GM12878 (cell line): ENCODE results near the gene DISC1. TPM values are rescaled to one million over a fixed set of nuclear protein-coding genes. Genes with fewer than 3 reads are reported as not detected.

Source experiments
- ATAC-seq: fragments of 200-7000 bp; cut with Tn5 transposase; 3 replicates; pipeline ENCODE4 v1.9.1; 2020; ENCODE audit warnings: mild to moderate bottlenecking, moderate library complexity
- BruUV-seq: library from RNA; stranded (reverse); fragments of 400-500 nt; replicated peaks from 2 replicates; lab custom pipeline; 2021; lab: Mats Ljungman, UMichigan
- CTCF ChIA-PET: fragments of 300-600 bp; sonication (Branson Sonifier 250); formaldehyde crosslinking; extraction: SDS; loops from one replicate; lab custom pipeline; 2021; ENCODE audit warnings: inconsistent platforms; lab: Yijun Ruan, JAX
- POLR2A ChIA-PET: fragments of 350-600 bp; formaldehyde crosslinking; extraction: SDS; loops from one replicate; lab custom pipeline; 2021; ENCODE audit warnings: inconsistent platforms; lab: Charles Lee
- RAD21 ChIA-PET: fragments of 300-600 bp; sonication (Branson Sonifier 250); formaldehyde crosslinking; loops from one replicate; lab custom pipeline; 2023; ENCODE audit warnings: antibody characterized with exemption; ENCODE audit not compliant: unreplicated experiment; lab: Charles Lee
- SMC1A ChIA-PET: fragments of 300-600 bp; sonication (Branson Sonifier 250); formaldehyde crosslinking; loops from one replicate; lab custom pipeline; 2023; ENCODE audit not compliant: unreplicated experiment, uncharacterized antibody; lab: Charles Lee
- DNase-seq: peaks from one replicate; pipeline ENCODE4 v3.0.0-alpha.2; 2011; ENCODE audit warnings: low read depth, low spot score
- FAIRE-seq: peaks from 3 replicates; lab custom pipeline; 2011; peaks lifted over from hg19 to GRCh38; lab: Jason Lieb, UNC
- H2AFZ ChIP-seq: 2 replicates; pipeline ENCODE4 v1.6.0; 2011; ENCODE audit warnings: low read depth, low read length, control low read depth; ENCODE audit not compliant: control insufficient read depth
- H3K27ac ChIP-seq: 2 replicates; pipeline ENCODE4 v1.5.1; 2011; ENCODE audit warnings: control low read depth; ENCODE audit not compliant: control insufficient read depth, insufficient read depth
- H3K27me3 ChIP-seq, 2 experiments: replicated peaks in 1 of 2; 2 replicates each; pipeline versions ENCODE4 v1.6.0 to v1.6.1; 2011; ENCODE audit warnings: low read length in 1 of 2; ENCODE audit not compliant: control insufficient read depth in 2 of 2, insufficient read depth in 2 of 2
- H3K36me3 ChIP-seq, 2 experiments: 2 replicates each; pipeline ENCODE4 v1.5.1; 2011; ENCODE audit warnings: low read length in 1 of 2; ENCODE audit not compliant: control insufficient read depth in 2 of 2, insufficient read depth in 2 of 2
- H3K4me1 ChIP-seq: 2 replicates; pipeline ENCODE4 v1.6.1; 2011; ENCODE audit warnings: mild to moderate bottlenecking, low read length, moderate library complexity, mixed read lengths; ENCODE audit not compliant: control insufficient read depth, insufficient read depth
- H3K4me2 ChIP-seq: 2 replicates; pipeline ENCODE4 v1.6.0; 2011; ENCODE audit warnings: control low read depth; ENCODE audit not compliant: control insufficient read depth, insufficient read depth
- H3K4me3 ChIP-seq: fragments of 200-600 bp; sonication (generic); 2 replicates; pipeline ENCODE4 v1.5.1; 2016
- H3K79me2 ChIP-seq: 2 replicates; pipeline ENCODE4 v1.6.0; 2011; ENCODE audit warnings: low read length; ENCODE audit not compliant: control insufficient read depth, insufficient read depth
- H3K9ac ChIP-seq: 2 replicates; pipeline ENCODE4 v1.8.0; 2011; ENCODE audit warnings: low read length, control low read depth, mixed read lengths; ENCODE audit not compliant: control insufficient read depth, insufficient read depth
- H3K9me3 ChIP-seq: replicated peaks from 3 replicates; pipeline ENCODE4 v1.5.1; 2011; ENCODE audit warnings: mild to moderate bottlenecking, low read length; ENCODE audit not compliant: control insufficient read depth, insufficient read depth
- H4K20me1 ChIP-seq: 2 replicates; pipeline ENCODE4 v1.6.0; 2011; ENCODE audit not compliant: control insufficient read depth, insufficient read depth
- ATF7 ChIP-seq: fragments of 450-650 bp; IDR thresholded peaks from 2 replicates; pipeline ENCODE4 v1.6.1; 2016; ENCODE audit warnings: low read depth, mild to moderate bottlenecking
- CBFB ChIP-seq: IDR thresholded peaks from 2 replicates; pipeline ENCODE4 v1.6.1; 2016; ENCODE audit warnings: antibody characterized with exemption, low read depth
- ESRRA ChIP-seq: IDR thresholded peaks from 2 replicates; pipeline ENCODE4 v1.6.1; 2012; ENCODE audit warnings: mild to moderate bottlenecking, low read length, improper control_type of control experiment
- IKZF1 ChIP-seq: fragments of 450-650 bp; conservative IDR thresholded peaks from 2 replicates; pipeline ENCODE4 v1.6.1; 2017; ENCODE audit warnings: antibody characterized with exemption, mild to moderate bottlenecking
- RAD21 ChIP-seq: IDR thresholded peaks from 2 replicates; pipeline ENCODE4 v1.6.1; 2011; ENCODE audit warnings: mild to moderate bottlenecking, low read depth, low read length, moderate library complexity; ENCODE audit not compliant: insufficient read depth
- RUNX3 ChIP-seq: IDR thresholded peaks from 2 replicates; pipeline ENCODE4 v1.6.1; 2012; ENCODE audit warnings: low read length, inconsistent platforms
- SP1 ChIP-seq: IDR thresholded peaks from one replicate; pipeline ENCODE4 v1.6.1; 2011; ENCODE audit warnings: low read depth, low read length
- STAT3 ChIP-seq: IDR thresholded peaks from 2 replicates; pipeline ENCODE4 v1.6.1; 2011; ENCODE audit warnings: low read depth, low read length, improper control_type of control experiment
- TBL1XR1 ChIP-seq: IDR thresholded peaks from 2 replicates; pipeline ENCODE4 v1.6.1; 2012; ENCODE audit warnings: low read depth, low read length, improper control_type of control experiment
- YY1 ChIP-seq: IDR thresholded peaks from 2 replicates; pipeline ENCODE4 v1.6.1; 2011; ENCODE audit warnings: low read depth, mild to moderate bottlenecking, low read length
- ZNF274 ChIP-seq: IDR thresholded peaks from one replicate; pipeline ENCODE4 v1.8.0; 2011; ENCODE audit not compliant: insufficient read length, insufficient read depth
- ZSCAN29 ChIP-seq: fragments of 450-650 bp; IDR thresholded peaks from 2 replicates; pipeline ENCODE4 v1.6.1; 2017; ENCODE audit warnings: mild to moderate bottlenecking, moderate library complexity
- WGBS: methylation state at CpG from one replicate; pipeline ENCODE4 v1.1.6; 2016; ENCODE audit warnings: low lambda C conversion rate; ENCODE audit not compliant: insufficient replicate concordance, insufficient coverage; ENCODE audit errors: missing lambda C conversion rate; 5-methylcytosine and 5-hydroxymethylcytosine counted together
- in situ Hi-C: fragments of 300-500 bp; cut with MboI; formaldehyde crosslinking; loops from 9 replicates; pipeline ENCODE4 v1.14.3; 2018; ENCODE audit warnings: mixed read lengths
- intact Hi-C: fragments of 100-400 bp; cut with micrococcal nuclease; formaldehyde crosslinking; loops from one replicate; pipeline ENCODE4 v1.14.2; 2022; ENCODE audit not compliant: unreplicated experiment
- polyA plus RNA-seq, 11 experiments: library from polyadenylated mRNA; depleted of rRNA in 4 of 11; unstranded in 6 of 11; stranded (reverse) in 5 of 11; fragments of >200 nt; fragmentation: Nextera tagmentation in 4 of 11; fragmentation: Illumina TruSeq in 1 of 11; extraction: Ambion mirVana in 4 of 11; extraction: Trizol in 1 of 11; gene quantifications; 1 replicate in 1 of 11; 2 replicates in 10 of 11; pipeline versions ENCODE4 v1.2.1 to v1.2.3, GENCODE V29; 2011 to 2016; ENCODE audit warnings: inconsistent platforms in 2 of 11, missing spikeins in 2 of 11, low read depth in 1 of 11
- total RNA-seq, 4 experiments: library from RNA; depleted of rRNA in 3 of 4; stranded (reverse); fragments of >200 nt in 3 of 4; fragmentation: Illumina TruSeq in 1 of 4; extraction: Trizol in 1 of 4; gene quantifications; 2 replicates each; pipeline versions ENCODE4 v1.2.1 to v1.2.3, GENCODE V29; 2013 to 2021

DISC1 gene
- total and polyA plus RNA-seq, 10 of the 15 experiments (the other 5 are each of a cell fraction or from before 2014, with no cell fraction given): 0.05 to 0.72 (median 0.19) TPM; not detected in 1

- no peak overlapping the region for H3K4me2 ChIP-seq
- intact Hi-C loops (no loop called here), in situ Hi-C loops (no loop called here)
- H3K79me2 ChIP-seq: no peaks in the 10 kb centered on the region
- H2AFZ ChIP-seq: no peak overlapping the region
- H3K36me3 ChIP-seq: no peaks in the 10 kb centered on the region
- no peak overlapping the region for H3K27ac ChIP-seq
- TF ChIP-seq SP1 (no peak), IKZF1 (no peak), STAT3 (no peak), TBL1XR1 (no peak), YY1 (no peak), RAD21 (no peak), ESRRA (no peak), CBFB (no peak), ATF7 (no peak), RUNX3 (no peak), ZSCAN29 (no peak), ZNF274 (no peak)
- H3K4me1 ChIP-seq: no peaks in the 10 kb centered on the region
- no peaks in the 10 kb centered on the region for H3K9me3 ChIP-seq
- ChIA-PET CTCF (interaction anchor here (0.7 to 1.8 kb wide), 6 partner anchors 13 to 287 kb away, joined by 3 to 13 read pairs (median 4); no protein-coding TSS in a partner anchor), SMC1A (interaction anchor here (0.7 to 1.3 kb wide), 5 partner anchors 113 to 287 kb away, joined by 3 to 4 read pairs (median 3); no protein-coding TSS in a partner anchor), RAD21 (interaction anchor here (0.7 to 1.0 kb wide), 4 partner anchors 52 to 285 kb away, joined by 3 to 4 read pairs (median 3); no protein-coding TSS in a partner anchor), POLR2A (no interaction called here)
- no TSS peak for BruUV-seq
- no peak overlapping the region for H3K4me3 ChIP-seq
- DNase-seq (no peak), ATAC-seq (no peak), FAIRE-seq (no peak)
- no peak overlapping the region for H3K9ac ChIP-seq
- no peaks in the 10 kb centered on the region for H4K20me1 ChIP-seq
- H3K27me3 ChIP-seq: peaks cover 3% of the 10 kb centered on the region in 2 experiments; a peak in 2 of 4 replicates
- 100% methylated on average over 1 of the region's 4 CpGs for WGBS
Measured at GRCh38 chr1:231602673-231602984, 24.0 kb upstream of the DISC1 start.
